GM12878 (cell line): ENCODE measurements around the gene GFOD2.

ENCODE experiments used
- CHD2 ChIP-seq: IDR thresholded peaks from 2 replicates; pipeline ENCODE4 v1.6.1; 2011; ENCODE audit warnings: low read depth, low read length, improper control_type of control experiment, borderline replicate concordance
- ELK1 ChIP-seq: IDR thresholded peaks from 2 replicates; pipeline ENCODE4 v1.6.1; 2012; ENCODE audit warnings: low read depth, low read length, improper control_type of control experiment
- POLR2AphosphoS5 ChIP-seq: IDR thresholded peaks from 2 replicates; pipeline ENCODE4 v1.6.1; 2011; ENCODE audit warnings: mild to moderate bottlenecking, low read length, inconsistent platforms

GRCh38 chr16:67647681-67648080 lies 71.4 kb downstream of the GFOD2 start:
- TF ChIP-seq CHD2 (no peak), ELK1 (no peak), POLR2AphosphoS5 (no peak)
